ENCODE measurements around the gene PSME4.
"Not testable (repeated sequence)": the region's sequence is repeated elsewhere in the genome, so short reads cannot be mapped to it uniquely, and the experiment has no call there.

Gene PSME4

GRCh38 chr2:53840580-53840979 lies 130.2 kb downstream of the PSME4 start:
- DNase-seq (ENCODE audit: low read depth in 2 of 2): no peak

GRCh38 chr2:53829980-53830290 lies 140.9 kb downstream of the PSME4 start:
- DNase-seq (ENCODE audit: low read depth in 2 of 2): not testable (repeated sequence)

GRCh38 chr2:53829273-53829979 lies 141.4 kb downstream of the PSME4 start:
- DNase-seq (ENCODE audit: low read depth in 2 of 2): no peak

- DNase-seq (ENCODE audit: low read depth in 2 of 2): no peak
Measured at GRCh38 chr2:53828331-53828730, 142.5 kb downstream of the PSME4 start.

GRCh38 chr2:53827398-53828175 lies 143.2 kb downstream of the PSME4 start:
- no peak for DNase-seq (ENCODE audit: low read depth in 2 of 2)

GRCh38 chr2:53826587-53827397 lies 144.0 kb downstream of the PSME4 start:
- no peak for DNase-seq (ENCODE audit: low read depth in 2 of 2)

GRCh38 chr2:53826030-53826410 lies 144.8 kb downstream of the PSME4 start:
- no peak for DNase-seq (ENCODE audit: low read depth in 2 of 2)

GRCh38 chr2:53823639-53824038 lies 147.2 kb downstream of the PSME4 start:
- not testable (repeated sequence) for DNase-seq (ENCODE audit: low read depth in 2 of 2)

GRCh38 chr2:53821810-53822209 lies 149.0 kb downstream of the PSME4 start:
- no peak for DNase-seq (ENCODE audit: low read depth in 2 of 2)

GRCh38 chr2:53820711-53821110 lies 150.1 kb downstream of the PSME4 start:
- DNase-seq (ENCODE audit: low read depth in 2 of 2): no peak

GRCh38 chr2:53820048-53820447 lies 150.7 kb downstream of the PSME4 start:
- DNase-seq (ENCODE audit: low read depth in 2 of 2): no peak

GRCh38 chr2:53819634-53820033 lies 151.2 kb downstream of the PSME4 start:
- DNase-seq (ENCODE audit: low read depth in 2 of 2): no peak

GRCh38 chr2:53818854-53819435 lies 151.8 kb downstream of the PSME4 start:
- no peak for DNase-seq (ENCODE audit: low read depth in 2 of 2)

Data from activated CD8-positive, alpha-beta memory T cell treated with anti-CD3 and anti-CD28 coated beads for 4 hours (primary cell).